HCT116 (cell line): ENCODE data around the gene TMEM53. TPM values are rescaled to one million over a fixed set of nuclear protein-coding genes. Genes with fewer than 3 reads are reported as not detected.

Experiments used
- ATAC-seq: fragments of 200-7000 bp; cut with Tn5 transposase; 2 replicates; pipeline ENCODE4 v1.9.1; 2020; ENCODE audit warnings: mild to moderate bottlenecking, moderate library complexity
- BruUV-seq: library from RNA; stranded (reverse); fragments of 400-500 nt; replicated peaks from 2 replicates; lab custom pipeline; 2021; lab: Mats Ljungman, UMichigan
- CTCF ChIA-PET: fragments of 300-600 bp; sonication (Branson Sonifier 250); formaldehyde crosslinking; loops from one replicate; lab custom pipeline; 2021; ENCODE audit warnings: antibody characterized with exemption; lab: Charles Lee
- POLR2A ChIA-PET: fragments of 300-600, 350-600 bp; sonication (Branson Sonifier 250); formaldehyde crosslinking; loops from one replicate; lab custom pipeline; 2021; ENCODE audit warnings: antibody characterized with exemption; lab: Charles Lee
- RAD21 ChIA-PET, 2 experiments: fragments of 300-600 bp; sonication (Branson Sonifier 250); formaldehyde crosslinking; loops; one replicate each; lab custom pipeline; 2023; ENCODE audit warnings: low total read pairs in 2 of 2; ENCODE audit not compliant: uncharacterized antibody in 2 of 2, unreplicated experiment in 2 of 2, low non-redundant PET in 1 of 2; lab: Charles Lee
- DNase-seq: peaks from one replicate; pipeline ENCODE4 v3.0.0-alpha.2; 2010; ENCODE audit warnings: low read depth, low spot score
- H2AFZ ChIP-seq: fragments of 200-600 bp; shearing (Covaris generic), sonication (generic); 2 replicates; pipeline ENCODE4 v1.6.1; 2017; ENCODE audit warnings: low read depth, mixed run types, mixed read lengths, antibody characterized with exemption, low read length; ENCODE audit not compliant: poor library complexity, severe bottlenecking
- H3K27ac ChIP-seq: 2 replicates; pipeline ENCODE4 v1.5.1; 2012; ENCODE audit warnings: low read depth, low read length
- H3K27me3 ChIP-seq: fragments of 200-600 bp; sonication (generic); 2 replicates; pipeline ENCODE4 v1.6.1; 2016; ENCODE audit warnings: mixed run types, low read length, mixed read lengths; ENCODE audit not compliant: insufficient read depth
- H3K36me3 ChIP-seq, 2 experiments: fragments of 200-500 bp in 1 of 2; fragments of 200-600 bp in 1 of 2; sonication (Bioruptor generic) in 1 of 2; sonication (generic) in 1 of 2; 2 replicates each; pipeline versions ENCODE4 v1.5.1 to v1.6.1; 2014 to 2016; ENCODE audit warnings: low read length in 2 of 2, inconsistent platforms in 1 of 2, mixed read lengths in 1 of 2, mixed run types in 1 of 2; ENCODE audit not compliant: insufficient read depth in 2 of 2, control insufficient read depth in 1 of 2
- H3K4me1 ChIP-seq, 2 experiments: fragments of 200-600 bp in 1 of 2; sonication (generic) in 1 of 2; 2 replicates each; pipeline versions ENCODE4 v1.5.1 to v1.6.1; 2012 to 2017; ENCODE audit warnings: low read length in 2 of 2, inconsistent platforms in 1 of 2, mild to moderate bottlenecking in 1 of 2, mixed read lengths in 1 of 2, mixed run types in 1 of 2, moderate library complexity in 1 of 2; ENCODE audit not compliant: insufficient read depth in 2 of 2, control insufficient read depth in 1 of 2
- H3K4me2 ChIP-seq: fragments of 200-600 bp; sonication (generic); 2 replicates; pipeline ENCODE4 v1.6.1; 2017; ENCODE audit warnings: mixed run types, low read length, mixed read lengths
- H3K4me3 ChIP-seq, 2 experiments: fragments of 200-600 bp in 1 of 2; sonication (generic) in 1 of 2; replicated peaks in 1 of 2; 2 replicates each; pipeline ENCODE4 v1.5.1; 2011 to 2016; ENCODE audit warnings: low read length in 2 of 2, control low read depth in 1 of 2, low read depth in 1 of 2, mild to moderate bottlenecking in 1 of 2, mixed read lengths in 1 of 2, mixed run types in 1 of 2
- H3K79me2 ChIP-seq: fragments of 200-600 bp; sonication (generic); 2 replicates; pipeline ENCODE4 v1.6.1; 2017; ENCODE audit warnings: mild to moderate bottlenecking, mixed run types, low read length, moderate library complexity, mixed read lengths; ENCODE audit not compliant: insufficient read depth
- H3K9ac ChIP-seq: fragments of 200-600 bp; sonication (generic); 2 replicates; pipeline ENCODE4 v1.6.1; 2016; ENCODE audit warnings: low read length, mixed read lengths
- H3K9me2 ChIP-seq: fragments of 200-600 bp; sonication (generic), shearing (Covaris generic); 2 replicates; pipeline ENCODE4 v1.6.1; 2017; ENCODE audit warnings: mixed run types, mild to moderate bottlenecking, moderate library complexity; ENCODE audit not compliant: insufficient read depth
- H3K9me3 ChIP-seq, 2 experiments: fragments of 200-500 bp in 1 of 2; fragments of 200-600 bp in 1 of 2; sonication (Bioruptor generic) in 1 of 2; sonication (generic) in 1 of 2; 2 replicates each; pipeline ENCODE4 v1.6.1; 2014 to 2017; ENCODE audit warnings: low read length in 2 of 2, mixed read lengths in 2 of 2, inconsistent platforms in 1 of 2, low read depth in 1 of 2, mild to moderate bottlenecking in 1 of 2, mixed run types in 1 of 2, moderate library complexity in 1 of 2; ENCODE audit not compliant: control insufficient read depth in 1 of 2, insufficient read depth in 1 of 2
- H4K20me1 ChIP-seq: fragments of 200-600 bp; sonication (generic), shearing (Covaris generic); 2 replicates; pipeline ENCODE4 v1.6.1; 2017; ENCODE audit warnings: mixed run types, mild to moderate bottlenecking, moderate library complexity; ENCODE audit not compliant: insufficient read depth
- ATF3 ChIP-seq: IDR thresholded peaks from 2 replicates; pipeline ENCODE4 v1.6.1; 2012
- EGR1 ChIP-seq: IDR thresholded peaks from 2 replicates; pipeline ENCODE4 v1.6.1; 2012; ENCODE audit warnings: low read depth
- POLR2AphosphoS5 ChIP-seq: IDR thresholded peaks from 2 replicates; pipeline ENCODE4 v1.6.1; 2011; ENCODE audit warnings: mild to moderate bottlenecking, low read depth, low read length, moderate library complexity
- RAD21 ChIP-seq: IDR thresholded peaks from 2 replicates; pipeline ENCODE4 v1.6.1; 2012; ENCODE audit warnings: low read depth, mild to moderate bottlenecking
- REST ChIP-seq: IDR thresholded peaks from 2 replicates; pipeline ENCODE4 v1.6.1; 2012; ENCODE audit warnings: low read depth
- SIN3A ChIP-seq: IDR thresholded peaks from 2 replicates; pipeline ENCODE4 v1.6.1; 2012; ENCODE audit warnings: low read depth
- TCF7L2 ChIP-seq: IDR thresholded peaks from 2 replicates; pipeline ENCODE4 v1.7.0; 2011; ENCODE audit warnings: borderline replicate concordance, inconsistent platforms; ENCODE audit not compliant: insufficient read depth, insufficient read length; ENCODE audit errors: extremely low read depth
- ZNF274 ChIP-seq: fragments of 200-500 bp; sonication (Bioruptor generic); IDR thresholded peaks from 2 replicates; pipeline ENCODE4 v1.6.1; 2014; ENCODE audit warnings: mild to moderate bottlenecking, low read depth, low read length, inconsistent platforms
- intact Hi-C: fragments of 100-400 bp; cut with micrococcal nuclease; formaldehyde crosslinking; loops from 2 replicates; pipeline ENCODE4 v1.10.0; 2022
- total RNA-seq: library from RNA; stranded (reverse); gene quantifications from one replicate; pipeline ENCODE4 v1.2.1, GENCODE V29; 2021; ENCODE audit not compliant: unreplicated experiment

The TMEM53 gene
- total RNA-seq, 1 experiment from 2014 or later = 10.8 TPM

- no peak overlapping the region for H3K27ac ChIP-seq
- CTCF ChIA-PET = interaction anchor here (0.9 to 2.5 kb wide), 3 partner anchors 15 to 43 kb away, joined by 3 to 7 read pairs (median 5); no protein-coding TSS in a partner anchor
- H3K79me2 ChIP-seq = no peaks in the 10 kb centered on the region
- no peaks in the 10 kb centered on the region for H3K36me3 ChIP-seq
- no peak overlapping the region for H3K9ac ChIP-seq
- BruUV-seq = no TSS peak
- no peaks in the 10 kb centered on the region for H3K27me3 ChIP-seq
- no peak overlapping the region for H2AFZ ChIP-seq
- no peak overlapping the region for H3K4me2 ChIP-seq
- no peaks in the 10 kb centered on the region for H3K4me1 ChIP-seq
- RAD21 ChIA-PET = no interaction called here
- intact Hi-C loops = loop anchor here (2.0 kb wide), 1 partner anchor 43 kb away; no protein-coding TSS in a partner anchor
- no peaks in the 10 kb centered on the region for H3K9me3 ChIP-seq
- TF ChIP-seq EGR1 = no peak
- TF ChIP-seq ZNF274 = no peak
- TF ChIP-seq SIN3A = no peak
- TF ChIP-seq POLR2AphosphoS5 = no peak
- no peak for TF ChIP-seq REST
- no peak for TF ChIP-seq RAD21
- TF ChIP-seq ATF3 = no peak
- no peak for TF ChIP-seq TCF7L2
- TF ChIP-seq, all 23 proteins: peak for 0
- DNase-seq (no peak), ATAC-seq (0 out of 2 replicates have a peak, but pooled peaks have one; percentile 9)
- POLR2A ChIA-PET = no interaction called here
- H4K20me1 ChIP-seq = no peaks in the 10 kb centered on the region
- H3K9me2 ChIP-seq = no peaks in the 10 kb centered on the region
- H3K4me3 ChIP-seq = no peak overlapping the region
These were observed 64.3 kb downstream of the TMEM53 start for GRCh38 chr1:44609768-44610526.
